ENCODE data around the gene SUN5.

The SUN5 gene

GRCh38 chr20:33019465-33020277 lies 15.4 kb upstream of the SUN5 start:
- Histone ChIP-seq H3K9me3 (ENCODE audit: control insufficient read depth, insufficient read depth, low read depth, low read length) (no peaks in the 10 kb centered on the region), H3K27me3 (ENCODE audit: control insufficient read depth, insufficient read depth, low read length) (no peaks in the 10 kb centered on the region), H3K9ac (ENCODE audit: low read length) (no peak overlapping the region), H3K27ac (ENCODE audit: low read depth, low read length) (no peak overlapping the region), H3K4me1 (ENCODE audit: control insufficient read depth, insufficient read depth, low read length) (peaks cover 8% of the 10 kb centered on the region; the same call in 1 of the 2 replicates), H3K36me3 (ENCODE audit: control insufficient read depth, insufficient read depth, low read length) (no peaks in the 10 kb centered on the region), H3K4me3 (ENCODE audit: low read depth, low read length) (no peak overlapping the region)

DNA sequence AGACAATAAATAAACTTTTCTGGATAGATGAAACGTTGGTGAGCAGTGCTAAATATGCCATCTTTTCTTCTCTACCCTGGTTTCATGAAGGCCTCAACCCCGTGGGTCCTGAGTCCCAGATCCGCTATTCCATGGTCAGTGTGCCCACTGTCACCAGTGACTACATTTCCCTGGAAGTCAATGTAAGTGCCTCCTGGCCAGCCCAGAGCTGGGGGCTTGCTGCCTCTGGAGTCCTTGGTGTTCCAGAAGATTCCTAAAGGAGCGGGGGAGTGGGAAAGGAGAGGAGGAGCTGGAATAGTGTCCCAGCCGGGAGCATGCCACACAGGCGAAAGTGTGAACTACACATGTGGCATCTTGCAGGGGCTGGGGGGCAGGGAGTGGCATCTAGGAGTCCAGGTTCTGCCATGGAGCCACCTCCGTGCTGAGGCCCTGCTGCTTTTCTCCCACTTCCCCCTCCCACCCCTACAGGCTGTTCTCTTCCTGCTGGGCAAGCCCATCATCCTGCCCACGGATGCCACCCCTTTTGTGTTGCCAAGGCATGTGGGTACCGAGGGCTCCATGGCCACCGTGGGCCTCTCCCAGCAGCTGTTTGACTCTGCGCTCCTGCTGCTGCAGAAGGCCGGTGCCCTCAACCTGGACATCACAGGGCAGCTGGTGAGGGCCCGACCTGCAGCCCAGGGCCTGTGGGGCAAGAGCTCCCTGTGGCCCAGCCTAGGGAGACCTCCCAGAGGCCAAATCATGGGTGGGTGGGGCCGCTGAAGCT lies 14.1 kb upstream of the SUN5 start:
- no peak overlapping the region for H3K4me3 ChIP-seq (ENCODE audit: low read depth, low read length)
- peaks cover 15% of the 10 kb centered on the region; the same call in 1 of the 2 replicates for H3K4me1 ChIP-seq (ENCODE audit: control insufficient read depth, insufficient read depth, low read length)
- H3K36me3 ChIP-seq (ENCODE audit: control insufficient read depth, insufficient read depth, low read length), result no peaks in the 10 kb centered on the region
- H3K9ac ChIP-seq (ENCODE audit: low read length), result no peak overlapping the region
- H3K27ac ChIP-seq (ENCODE audit: low read depth, low read length), result no peak overlapping the region
- no peaks in the 10 kb centered on the region for H3K9me3 ChIP-seq (ENCODE audit: control insufficient read depth, insufficient read depth, low read depth, low read length)
- H3K27me3 ChIP-seq (ENCODE audit: control insufficient read depth, insufficient read depth, low read length), result no peaks in the 10 kb centered on the region

GRCh38 chr20:33017542-33017941 lies 13.3 kb upstream of the SUN5 start:
- Histone ChIP-seq H3K9me3 (ENCODE audit: control insufficient read depth, insufficient read depth, low read depth, low read length) (no peaks in the 10 kb centered on the region), H3K9ac (ENCODE audit: low read length) (no peak overlapping the region), H3K27me3 (ENCODE audit: control insufficient read depth, insufficient read depth, low read length) (no peaks in the 10 kb centered on the region), H3K27ac (ENCODE audit: low read depth, low read length) (no peak overlapping the region), H3K4me1 (ENCODE audit: control insufficient read depth, insufficient read depth, low read length) (peaks cover 15% of the 10 kb centered on the region; the same call in 1 of the 2 replicates), H3K36me3 (ENCODE audit: control insufficient read depth, insufficient read depth, low read length) (no peaks in the 10 kb centered on the region), H3K4me3 (ENCODE audit: low read depth, low read length) (no peak overlapping the region)

DNA sequence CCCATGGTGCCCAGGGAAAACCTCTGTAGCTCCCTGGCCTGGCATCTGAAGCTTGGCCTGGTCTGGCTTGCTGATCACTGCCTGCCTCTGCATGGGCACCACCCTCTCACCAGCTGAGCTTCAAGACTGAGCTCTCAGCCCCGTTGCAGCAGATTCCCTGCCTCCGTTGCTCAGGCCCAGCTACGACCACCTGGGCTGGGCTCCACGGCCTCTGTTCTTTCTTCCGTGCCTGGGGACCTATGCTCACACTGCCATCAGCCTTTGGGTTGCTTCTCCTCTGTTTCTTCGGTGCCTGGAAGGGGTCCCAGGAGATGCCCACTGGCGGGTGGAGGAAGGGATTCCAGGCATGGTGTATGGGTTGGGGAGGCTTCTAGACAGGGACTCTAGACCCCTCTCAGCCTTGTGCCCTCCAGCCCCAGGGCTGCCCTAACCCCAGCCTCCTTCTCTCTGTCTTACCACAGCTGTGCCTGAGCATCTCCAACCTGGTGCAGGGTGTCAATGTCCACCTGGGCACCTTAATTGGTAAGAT lies 12.4 kb upstream of the SUN5 start:
- Histone ChIP-seq H3K27me3 (ENCODE audit: control insufficient read depth, insufficient read depth, low read length) (no peaks in the 10 kb centered on the region), H3K9me3 (ENCODE audit: control insufficient read depth, insufficient read depth, low read depth, low read length) (no peaks in the 10 kb centered on the region), H3K36me3 (ENCODE audit: control insufficient read depth, insufficient read depth, low read length) (no peaks in the 10 kb centered on the region), H3K27ac (ENCODE audit: low read depth, low read length) (no peak overlapping the region), H3K4me1 (ENCODE audit: control insufficient read depth, insufficient read depth, low read length) (peaks cover 15% of the 10 kb centered on the region; the same call in 1 of the 2 replicates), H3K9ac (ENCODE audit: low read length) (no peak overlapping the region), H3K4me3 (ENCODE audit: low read depth, low read length) (no peak overlapping the region)

DNA sequence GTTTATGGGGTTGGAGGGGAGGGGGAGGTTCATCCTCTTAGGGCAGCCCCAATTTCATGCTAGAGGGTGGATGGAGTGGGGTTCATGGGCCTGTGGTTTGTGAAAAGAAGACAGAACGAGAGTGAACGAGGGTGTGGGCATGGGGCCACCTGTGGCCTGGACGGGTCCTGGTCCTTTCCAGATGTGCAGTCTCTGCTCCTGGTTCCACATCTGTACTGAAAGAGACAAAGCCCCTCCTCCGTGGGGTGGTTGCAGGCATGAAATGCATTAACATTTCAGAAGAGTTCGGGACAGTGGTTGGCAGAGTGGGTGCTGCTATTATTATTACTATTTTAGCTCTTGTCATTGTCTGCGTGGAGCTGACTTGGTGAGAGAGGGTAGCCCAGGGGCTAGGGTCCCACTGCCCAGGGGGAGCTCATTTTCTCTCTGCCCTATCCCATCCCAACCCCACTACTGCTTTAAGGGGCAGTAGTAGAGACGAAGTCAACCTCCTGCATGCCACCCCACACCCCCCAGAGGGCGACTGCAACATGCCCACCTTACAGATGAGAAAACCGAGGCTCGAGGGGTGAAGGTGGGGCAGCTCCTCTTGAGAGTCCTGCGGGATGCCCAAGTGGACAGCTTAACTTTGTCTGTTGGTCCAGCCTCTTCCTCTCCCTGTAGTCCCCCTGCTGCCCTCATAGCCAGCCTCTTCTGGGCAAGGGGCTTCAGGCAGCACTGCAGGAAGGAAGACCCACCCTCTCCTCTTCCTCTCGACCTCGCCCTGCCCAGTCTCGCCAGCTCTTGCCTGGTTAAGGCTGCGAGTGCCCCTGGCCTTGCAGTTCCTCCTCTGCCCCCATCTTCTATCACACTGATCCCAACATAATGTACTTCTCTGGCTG lies 11.7 kb upstream of the SUN5 start:
- Histone ChIP-seq H3K27ac (ENCODE audit: low read depth, low read length) (no peak overlapping the region), H3K9ac (ENCODE audit: low read length) (no peak overlapping the region), H3K36me3 (ENCODE audit: control insufficient read depth, insufficient read depth, low read length) (no peaks in the 10 kb centered on the region), H3K9me3 (ENCODE audit: control insufficient read depth, insufficient read depth, low read depth, low read length) (no peaks in the 10 kb centered on the region), H3K4me1 (ENCODE audit: control insufficient read depth, insufficient read depth, low read length) (peaks cover 15% of the 10 kb centered on the region; the same call in 1 of the 2 replicates), H3K4me3 (ENCODE audit: low read depth, low read length) (no peak overlapping the region), H3K27me3 (ENCODE audit: control insufficient read depth, insufficient read depth, low read length) (no peaks in the 10 kb centered on the region)

DNA sequence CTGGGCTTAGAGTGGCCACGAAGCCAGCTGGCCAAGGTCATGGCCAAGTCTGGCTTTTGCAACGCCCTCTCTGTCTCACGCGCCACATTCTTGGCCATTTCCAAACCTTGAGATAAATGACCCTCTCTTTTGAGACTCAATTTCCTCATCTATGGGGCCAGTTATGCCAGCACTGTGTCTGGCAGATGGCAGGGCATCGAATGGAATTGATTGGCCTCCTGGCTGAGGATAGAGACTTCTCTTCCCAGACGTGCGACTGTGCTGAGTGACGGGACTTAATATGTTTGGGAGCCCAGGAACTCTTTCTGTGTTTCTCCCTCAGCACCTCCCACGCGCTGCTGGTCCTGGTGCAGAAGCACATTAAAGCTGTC lies 10.9 kb upstream of the SUN5 start:
- no peak overlapping the region for H3K4me3 ChIP-seq (ENCODE audit: low read depth, low read length)
- peaks cover 15% of the 10 kb centered on the region; the same call in 1 of the 2 replicates for H3K4me1 ChIP-seq (ENCODE audit: control insufficient read depth, insufficient read depth, low read length)
- H3K36me3 ChIP-seq (ENCODE audit: control insufficient read depth, insufficient read depth, low read length), result no peaks in the 10 kb centered on the region
- no peak overlapping the region for H3K27ac ChIP-seq (ENCODE audit: low read depth, low read length)
- no peaks in the 10 kb centered on the region for H3K9me3 ChIP-seq (ENCODE audit: control insufficient read depth, insufficient read depth, low read depth, low read length)
- H3K9ac ChIP-seq (ENCODE audit: low read length), result peak overlapping the region; percentile 5
- no peaks in the 10 kb centered on the region for H3K27me3 ChIP-seq (ENCODE audit: control insufficient read depth, insufficient read depth, low read length)

DNA sequence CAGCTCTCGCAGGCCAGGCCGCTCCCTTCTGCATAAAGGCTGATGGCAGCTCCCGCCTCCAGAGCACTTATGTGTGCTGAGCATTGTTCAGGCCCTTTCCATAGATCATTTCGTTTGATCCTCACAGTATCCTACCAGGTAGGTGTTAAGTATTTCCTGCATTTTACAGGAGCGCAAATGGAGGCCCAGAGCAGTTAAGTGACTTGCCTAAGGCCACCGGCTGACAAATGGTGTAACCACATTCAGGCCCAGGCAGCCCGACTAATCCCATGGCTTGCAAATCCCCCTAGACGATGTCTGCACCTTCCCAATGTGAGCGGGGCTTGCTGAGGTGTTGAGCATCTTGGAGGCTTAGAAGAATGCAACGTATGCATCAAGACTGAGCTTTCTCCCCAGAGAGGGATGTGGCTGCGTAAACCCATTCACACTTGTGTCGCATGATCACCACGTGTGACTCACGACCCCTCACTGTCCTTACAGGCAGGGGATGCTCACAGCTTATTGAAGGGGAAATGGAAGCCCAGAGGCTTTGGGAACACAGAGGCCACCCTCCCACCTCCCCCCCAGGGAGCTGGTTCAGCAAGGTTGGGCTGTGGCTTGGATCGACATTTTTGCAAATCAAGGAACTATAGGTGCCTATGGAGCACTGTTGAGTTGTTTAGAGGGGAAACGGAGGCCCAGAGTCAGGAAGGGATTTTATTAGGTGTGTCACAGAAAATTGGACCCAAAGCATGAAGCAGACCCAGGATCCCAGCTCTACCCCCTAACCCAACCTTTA lies 10.3 kb upstream of the SUN5 start:
- no peak overlapping the region for H3K27ac ChIP-seq (ENCODE audit: low read depth, low read length)
- no peak overlapping the region for H3K4me3 ChIP-seq (ENCODE audit: low read depth, low read length)
- no peaks in the 10 kb centered on the region for H3K36me3 ChIP-seq (ENCODE audit: control insufficient read depth, insufficient read depth, low read length)
- no peaks in the 10 kb centered on the region for H3K9me3 ChIP-seq (ENCODE audit: control insufficient read depth, insufficient read depth, low read depth, low read length)
- peaks cover 15% of the 10 kb centered on the region; the same call in 1 of the 2 replicates for H3K4me1 ChIP-seq (ENCODE audit: control insufficient read depth, insufficient read depth, low read length)
- peak overlapping the region; percentile 5 for H3K9ac ChIP-seq (ENCODE audit: low read length)
- H3K27me3 ChIP-seq (ENCODE audit: control insufficient read depth, insufficient read depth, low read length), result no peaks in the 10 kb centered on the region

GRCh38 chr20:33013701-33014326 lies 9.6 kb upstream of the SUN5 start:
- no peaks in the 10 kb centered on the region for H3K9me3 ChIP-seq (ENCODE audit: control insufficient read depth, insufficient read depth, low read depth, low read length)
- H3K27me3 ChIP-seq (ENCODE audit: control insufficient read depth, insufficient read depth, low read length), result no peaks in the 10 kb centered on the region
- peaks cover 15% of the 10 kb centered on the region; the same call in 1 of the 2 replicates for H3K4me1 ChIP-seq (ENCODE audit: control insufficient read depth, insufficient read depth, low read length)
- H3K27ac ChIP-seq (ENCODE audit: low read depth, low read length), result no peak overlapping the region
- H3K9ac ChIP-seq (ENCODE audit: low read length), result no peak overlapping the region
- H3K36me3 ChIP-seq (ENCODE audit: control insufficient read depth, insufficient read depth, low read length), result no peaks in the 10 kb centered on the region
- H3K4me3 ChIP-seq (ENCODE audit: low read depth, low read length), result no peak overlapping the region

GRCh38 chr20:33012327-33013189 lies 8.3 kb upstream of the SUN5 start:
- peaks cover 15% of the 10 kb centered on the region; the same call in 1 of the 2 replicates for H3K4me1 ChIP-seq (ENCODE audit: control insufficient read depth, insufficient read depth, low read length)
- no peaks in the 10 kb centered on the region for H3K27me3 ChIP-seq (ENCODE audit: control insufficient read depth, insufficient read depth, low read length)
- no peaks in the 10 kb centered on the region for H3K9me3 ChIP-seq (ENCODE audit: control insufficient read depth, insufficient read depth, low read depth, low read length)
- H3K27ac ChIP-seq (ENCODE audit: low read depth, low read length), result no peak overlapping the region
- H3K36me3 ChIP-seq (ENCODE audit: control insufficient read depth, insufficient read depth, low read length), result no peaks in the 10 kb centered on the region
- no peak overlapping the region for H3K9ac ChIP-seq (ENCODE audit: low read length)
- no peak overlapping the region for H3K4me3 ChIP-seq (ENCODE audit: low read depth, low read length)

All from HUES6 (cell line).